C4-2B (cell line): ENCODE results near the gene TNFAIP2.
"Not testable (repeated sequence)": the region's sequence is repeated elsewhere in the genome, so short reads cannot be mapped to it uniquely, and the experiment has no call there.

Source experiments
- H3K27ac ChIP-seq: fragments of 450-650 bp; 2 replicates; pipeline ENCODE4 v1.5.1; 2017
- CTCF ChIP-seq: fragments of 450-650 bp; conservative IDR thresholded peaks from 2 replicates; pipeline ENCODE4 v1.5.1; 2017; ENCODE audit warnings: mild to moderate bottlenecking
- ZFX ChIP-seq: fragments of 450-650 bp; IDR thresholded peaks from 2 replicates; pipeline ENCODE4 v1.6.1; 2017

The TNFAIP2 gene

GRCh38 chr14:103164779-103165178 lies 41.5 kb downstream of the TNFAIP2 start:
- H3K27ac ChIP-seq: no peak overlapping the region
- TF ChIP-seq CTCF (no peak), ZFX (no peak)

GRCh38 chr14:103165323-103165722 lies 42.1 kb downstream of the TNFAIP2 start:
- TF ChIP-seq CTCF: no peak
- TF ChIP-seq ZFX: no peak
- no peak overlapping the region for H3K27ac ChIP-seq

GRCh38 chr14:103169954-103170353 lies 46.7 kb downstream of the TNFAIP2 start:
- TF ChIP-seq CTCF: no peak
- TF ChIP-seq ZFX: no peak
- H3K27ac ChIP-seq: no peak overlapping the region

DNA sequence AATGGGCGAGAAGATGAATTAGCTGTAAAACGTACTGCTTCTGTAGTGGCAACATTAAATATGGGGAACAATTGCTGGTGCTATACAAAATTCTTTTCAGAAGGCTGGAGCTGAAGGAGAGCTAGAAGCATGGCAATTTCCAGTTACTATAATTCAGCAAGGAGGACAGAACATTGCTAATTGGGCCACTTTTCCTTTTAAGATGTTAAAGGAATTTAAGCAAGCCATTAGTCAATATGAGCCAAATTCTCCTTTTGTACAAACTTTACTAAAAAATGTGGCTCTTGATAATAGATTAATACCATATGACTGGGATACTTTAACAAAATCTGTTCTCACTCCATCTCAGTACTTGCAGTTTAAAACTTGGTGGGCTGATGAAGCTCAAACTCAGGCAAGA lies 47.9 kb downstream of the TNFAIP2 start:
- not testable (repeated sequence) for H3K27ac ChIP-seq

GRCh38 chr14:103172921-103173320 lies 49.7 kb downstream of the TNFAIP2 start:
- H3K27ac ChIP-seq: no peak overlapping the region
- TF ChIP-seq CTCF: no peak
- no peak for TF ChIP-seq ZFX

- H3K27ac ChIP-seq: not testable (repeated sequence)
Observed at GRCh38 chr14:103173887-103174286, 50.6 kb downstream of the TNFAIP2 start.

DNA sequence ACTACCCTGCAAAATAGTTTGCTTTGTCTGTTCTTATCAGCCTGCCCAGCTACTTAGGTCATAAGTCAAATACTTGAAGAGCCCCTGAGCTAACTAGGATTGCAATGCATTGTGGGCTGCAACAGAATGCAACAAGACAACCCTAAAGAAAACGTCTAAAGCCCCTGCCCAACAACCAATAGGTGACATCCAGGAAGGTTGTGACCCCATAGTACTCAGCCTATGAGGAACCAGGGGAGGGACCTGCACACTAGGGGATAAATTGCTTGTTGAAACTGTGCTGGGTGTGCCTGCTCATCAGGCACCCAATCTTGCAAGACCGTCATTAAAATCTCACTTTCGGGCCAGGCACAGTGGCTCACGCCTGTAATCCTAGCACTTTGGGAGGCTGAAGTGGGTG lies 52.9 kb downstream of the TNFAIP2 start:
- H3K27ac ChIP-seq: not testable (repeated sequence)

- TF ChIP-seq ZFX: no peak
- TF ChIP-seq CTCF: no peak
- no peak overlapping the region for H3K27ac ChIP-seq
Observed at GRCh38 chr14:103177376-103177775, 54.1 kb downstream of the TNFAIP2 start.

DNA sequence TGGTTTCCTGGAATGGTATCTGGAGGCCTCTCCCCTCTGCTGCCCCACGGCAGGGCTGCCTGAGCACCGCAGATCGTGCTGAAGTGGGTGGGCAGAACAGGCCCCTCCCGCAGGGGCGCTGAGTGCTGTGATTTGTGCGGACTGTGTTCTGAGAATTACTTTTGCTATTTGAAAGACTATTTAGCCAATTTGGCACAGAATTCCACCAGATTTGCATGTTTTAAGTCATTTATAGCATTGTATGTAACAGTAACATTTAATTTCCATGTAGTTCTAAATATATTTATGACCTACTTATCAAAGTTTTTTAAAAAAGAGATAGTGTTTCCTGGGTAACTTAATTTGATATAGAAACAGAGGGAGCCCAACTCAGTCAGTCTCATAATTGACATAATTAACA lies 55.3 kb downstream of the TNFAIP2 start:
- no peak for TF ChIP-seq ZFX
- no peak for TF ChIP-seq CTCF

More for the DNA sequence above, 55.3 kb downstream of the TNFAIP2 start:
- no peak overlapping the region for H3K27ac ChIP-seq
